Keratinocyte (primary cell): ENCODE results near the gene TC2N.

Source experiments
- CTCF ChIP-seq, 3 experiments: IDR thresholded peaks in 1 of 3; conservative IDR thresholded peaks in 1 of 3; optimal IDR thresholded peaks in 1 of 3; 2 replicates in 2 of 3; 3 replicates in 1 of 3; pipeline versions ENCODE3 to v1.5.1; 2011; ENCODE audit warnings: low read length in 3 of 3, mild to moderate bottlenecking in 3 of 3, moderate library complexity in 2 of 3, control low read depth in 1 of 3, inconsistent platforms in 1 of 3; ENCODE audit not compliant: insufficient read depth in 2 of 3; ENCODE audit errors: extremely low read depth in 1 of 3
- EZH2 ChIP-seq: IDR thresholded peaks from one replicate; pipeline ENCODE4 v1.6.1; 2012; ENCODE audit warnings: inconsistent platforms, mild to moderate bottlenecking, low read length, moderate library complexity

- TF ChIP-seq CTCF (optimal IDR thresholded peaks at IDR 0.05 in 1 of 3, IDR thresholded peaks at IDR 0.05 in 1 of 3, conservative IDR thresholded peaks at IDR 0.05 in 1 of 3; ENCODE audit: extremely low read depth in 1 of 3, insufficient read depth in 2 of 3, low read length in 3 of 3) = no peak
- no peak for TF ChIP-seq EZH2
Measured at GRCh38 chr14:91744068-91744480, 123.3 kb downstream of the TC2N start.
